Effector memory CD4-positive, alpha-beta T cell (primary cell): ENCODE measurements around the gene RELA.
"Not testable (repeated sequence)": the region's sequence is repeated elsewhere in the genome, so short reads cannot be mapped to it uniquely, and the experiment has no call there.

ENCODE experiments used
- DNase-seq, 3 donors: peaks; one replicate each; pipeline ENCODE4 v3.0.0-alpha.2; 2020
- H3K27ac ChIP-seq: 2 replicates; pipeline ENCODE4 v1.7.0; 2013; ENCODE audit warnings: mild to moderate bottlenecking, low read length, moderate library complexity; ENCODE audit not compliant: insufficient read depth, poor library complexity, severe bottlenecking
- H3K27me3 ChIP-seq: replicated peaks from 2 replicates; pipeline ENCODE4 v1.7.0; 2013; ENCODE audit warnings: mild to moderate bottlenecking, low read length; ENCODE audit not compliant: insufficient read depth, control insufficient read depth, poor library complexity, severe bottlenecking
- H3K36me3 ChIP-seq: 2 replicates; pipeline ENCODE4 v1.7.0; 2013; ENCODE audit warnings: mild to moderate bottlenecking, low read length, moderate library complexity; ENCODE audit not compliant: control insufficient read depth, insufficient read depth
- H3K4me1 ChIP-seq: 2 replicates; pipeline ENCODE4 v1.7.0; 2013; ENCODE audit warnings: low read length, mild to moderate bottlenecking; ENCODE audit not compliant: control insufficient read depth, insufficient read depth, poor library complexity, severe bottlenecking
- H3K4me3 ChIP-seq: 2 replicates; pipeline ENCODE4 v1.7.0; 2013; ENCODE audit warnings: low read length, low read depth, mild to moderate bottlenecking; ENCODE audit not compliant: insufficient read depth, poor library complexity, severe bottlenecking
- H3K9me3 ChIP-seq: 2 replicates; pipeline ENCODE4 v1.7.0; 2013; ENCODE audit warnings: mild to moderate bottlenecking, low read length, moderate library complexity; ENCODE audit not compliant: control insufficient read depth

The RELA gene

GRCh38 chr11:65672982-65673381 is 10.3 kb upstream of the RELA start:
- no peak for DNase-seq
- no peaks in the 10 kb centered on the region for H3K9me3 ChIP-seq
- H3K36me3 ChIP-seq: no peaks in the 10 kb centered on the region
- no peak overlapping the region for H3K4me3 ChIP-seq
- H3K27ac ChIP-seq: no peak overlapping the region
- H3K27me3 ChIP-seq: no peaks in the 10 kb centered on the region
- H3K4me1 ChIP-seq: no peaks in the 10 kb centered on the region

GRCh38 chr11:65672180-65672860 is 9.6 kb upstream of the RELA start:
- H3K9me3 ChIP-seq: no peaks in the 10 kb centered on the region
- no peaks in the 10 kb centered on the region for H3K4me1 ChIP-seq
- no peak overlapping the region for H3K4me3 ChIP-seq
- H3K27me3 ChIP-seq: no peaks in the 10 kb centered on the region
- no peaks in the 10 kb centered on the region for H3K36me3 ChIP-seq
- no peak for DNase-seq
- H3K27ac ChIP-seq: no peak overlapping the region

DNA sequence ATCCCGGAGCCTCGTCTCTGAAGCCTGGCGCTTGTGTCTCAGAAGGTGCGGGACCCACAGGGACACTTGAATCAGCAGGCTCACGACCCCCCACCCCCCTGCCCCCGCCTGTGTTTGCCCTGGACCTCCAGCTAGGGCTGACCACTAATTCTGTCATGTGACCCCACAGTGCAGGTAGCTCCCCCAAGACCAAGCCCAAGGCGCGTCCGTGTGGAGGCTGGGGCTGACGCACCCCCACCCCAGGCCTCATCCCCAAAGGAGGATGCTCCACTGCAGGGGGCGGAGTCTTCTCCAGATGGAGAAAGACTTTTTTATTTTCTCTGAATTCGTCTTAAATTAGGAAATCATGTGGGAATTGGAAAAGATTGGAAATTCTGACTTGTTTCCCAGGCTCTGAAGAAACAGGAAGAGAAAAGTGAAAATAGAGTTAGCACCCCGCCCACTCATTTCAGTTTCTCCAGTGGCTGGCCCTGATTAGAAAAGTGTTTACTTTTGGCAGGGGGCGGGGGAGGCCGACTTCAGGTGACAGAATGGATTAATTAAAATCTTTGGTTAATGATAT is 1.0 kb upstream of the RELA start:
- no peak for DNase-seq
- H3K36me3 ChIP-seq: peaks cover 29% of the 10 kb centered on the region

GRCh38 chr11:65662247-65662798 is 393 bp downstream of the RELA start:
- no peaks in the 10 kb centered on the region for H3K9me3 ChIP-seq
- DNase-seq: no peak
- peaks cover 24% of the 10 kb centered on the region for H3K4me1 ChIP-seq
- peak overlapping the region; percentile 100 for H3K27ac ChIP-seq
- no peaks in the 10 kb centered on the region for H3K27me3 ChIP-seq
- peak overlapping the region; percentile 87 for H3K4me3 ChIP-seq
- peaks cover 43% of the 10 kb centered on the region for H3K36me3 ChIP-seq

More for the DNA sequence above, 1.0 kb upstream of the RELA start:
- Histone ChIP-seq H3K4me3 (peak overlapping the region; percentile 87), H3K4me1 (peaks cover 24% of the 10 kb centered on the region), H3K9me3 (no peaks in the 10 kb centered on the region), H3K27ac (peak overlapping the region; percentile 100), H3K27me3 (no peaks in the 10 kb centered on the region)

DNA sequence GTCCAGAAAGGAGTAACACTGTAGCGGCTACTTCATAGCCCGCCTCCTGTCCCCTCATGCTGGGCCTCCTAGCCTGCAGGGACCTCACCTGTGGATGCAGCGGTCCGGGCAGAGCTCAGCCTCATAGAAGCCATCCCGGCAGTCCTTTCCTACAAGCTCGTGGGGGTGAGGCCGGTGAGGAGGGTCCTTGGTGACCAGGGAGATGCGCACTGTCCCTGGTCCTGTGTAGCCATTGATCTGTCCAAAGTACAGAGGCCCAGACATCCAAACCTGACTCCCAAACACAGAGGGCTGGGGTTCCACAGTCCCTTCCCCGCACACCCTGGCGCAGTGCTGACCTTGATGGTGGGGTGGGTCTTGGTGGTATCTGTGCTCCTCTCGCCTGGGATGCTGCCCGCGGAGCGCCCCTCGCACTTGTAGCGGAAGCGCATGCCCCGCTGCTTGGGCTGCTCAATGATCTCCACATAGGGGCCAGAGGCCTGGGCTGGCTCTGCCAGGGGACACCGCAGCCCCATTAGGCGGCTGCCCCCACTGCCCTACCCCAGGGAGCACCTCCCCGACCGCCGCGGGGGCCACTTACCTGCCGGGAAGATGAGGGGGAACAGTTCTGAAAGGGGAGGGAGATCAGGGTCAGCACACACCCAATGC is 993 bp downstream of the RELA start:
- peaks cover 48% of the 10 kb centered on the region for H3K36me3 ChIP-seq
- H3K9me3 ChIP-seq: no peaks in the 10 kb centered on the region
- H3K4me3 ChIP-seq: peak overlapping the region; percentile 87
- H3K4me1 ChIP-seq: peaks cover 24% of the 10 kb centered on the region
- no peak for DNase-seq
- peak overlapping the region; percentile 100 for H3K27ac ChIP-seq
- no peaks in the 10 kb centered on the region for H3K27me3 ChIP-seq

GRCh38 chr11:65660908-65661307 is 1.8 kb downstream of the RELA start:
- Histone ChIP-seq H3K27ac (peak overlapping the region; percentile 100), H3K36me3 (peaks cover 55% of the 10 kb centered on the region), H3K4me1 (peaks cover 24% of the 10 kb centered on the region)
- not testable (repeated sequence) for H3K4me3 ChIP-seq, H3K9me3 ChIP-seq, H3K27me3 ChIP-seq, DNase-seq

GRCh38 chr11:65660038-65660437 is 2.7 kb downstream of the RELA start:
- Histone ChIP-seq H3K27ac (no peak overlapping the region), H3K4me3 (no peak overlapping the region), H3K36me3 (peaks cover 63% of the 10 kb centered on the region)

DNA sequence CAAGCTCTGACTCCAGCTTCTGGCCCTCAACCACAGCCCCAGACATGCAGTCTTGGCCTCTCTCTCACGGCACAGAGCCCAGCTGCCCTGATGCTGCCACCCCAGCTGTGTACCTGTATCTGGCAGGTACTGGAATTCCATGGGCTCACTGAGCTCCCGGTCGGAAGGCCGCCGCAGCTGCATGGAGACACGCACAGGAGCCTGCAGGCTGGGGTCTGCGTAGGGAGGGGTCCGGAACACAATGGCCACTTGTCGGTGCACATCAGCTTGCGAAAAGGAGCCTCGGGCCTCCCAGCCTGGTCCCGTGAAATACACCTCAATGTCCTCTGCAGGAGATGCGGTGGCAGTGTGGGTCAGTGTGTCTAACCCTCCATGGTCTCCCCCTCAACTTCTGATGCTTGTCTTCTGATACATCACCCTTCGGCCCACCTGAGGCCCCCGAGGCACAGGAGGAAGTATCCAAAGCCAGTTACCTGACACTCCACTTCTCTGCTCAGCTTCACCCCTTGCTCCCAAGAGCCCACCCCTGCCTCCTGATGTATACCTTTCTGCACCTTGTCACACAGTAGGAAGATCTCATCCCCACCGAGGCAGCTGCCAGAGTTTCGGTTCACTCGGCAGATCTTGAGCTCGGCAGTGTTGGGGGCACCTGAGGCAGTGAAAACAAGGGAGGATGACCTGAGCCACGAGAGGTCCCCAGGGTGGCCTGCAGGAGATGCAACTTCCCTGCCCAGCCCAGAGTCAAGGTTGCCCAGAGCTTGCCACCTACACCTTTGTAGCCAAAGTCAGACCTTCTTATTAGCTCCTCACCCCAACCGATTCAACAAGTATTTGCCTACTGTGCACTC is 4.3 kb downstream of the RELA start:
- Histone ChIP-seq H3K4me1 (peaks cover 26% of the 10 kb centered on the region), H3K9me3 (no peaks in the 10 kb centered on the region), H3K36me3 (peaks cover 69% of the 10 kb centered on the region), H3K27ac (no peak overlapping the region), H3K4me3 (no peak overlapping the region), H3K27me3 (no peaks in the 10 kb centered on the region)
- no peak for DNase-seq

More at GRCh38 chr11:65660038-65660437, 2.7 kb downstream of the RELA start:
- DNase-seq: no peak
- H3K27me3 ChIP-seq: no peaks in the 10 kb centered on the region
- H3K9me3 ChIP-seq: no peaks in the 10 kb centered on the region
- peaks cover 24% of the 10 kb centered on the region for H3K4me1 ChIP-seq

GRCh38 chr11:65657426-65657825 is 5.3 kb downstream of the RELA start:
- peaks cover 69% of the 10 kb centered on the region for H3K36me3 ChIP-seq
- H3K27me3 ChIP-seq: no peaks in the 10 kb centered on the region
- no peak for DNase-seq
- H3K9me3 ChIP-seq: no peaks in the 10 kb centered on the region
- H3K4me3 ChIP-seq: no peak overlapping the region
- H3K4me1 ChIP-seq: peaks cover 30% of the 10 kb centered on the region
- H3K27ac ChIP-seq: no peak overlapping the region
